Karpas-422 (cell line): Measurements from ENCODE around the gene MIA. TPM values are rescaled to one million over a fixed set of nuclear protein-coding genes. Genes with fewer than 3 reads are reported as not detected.
"Not testable (repeated sequence)": the region's sequence is repeated elsewhere in the genome, so short reads cannot be mapped to it uniquely, and the experiment has no call there.

Experiments
- DNase-seq: peaks from one replicate; pipeline ENCODE4 v3.0.0-alpha.2; 2015
- H2AFZ ChIP-seq: fragments of 200-600 bp; sonication (generic); 2 replicates; pipeline ENCODE4 v1.6.1; 2014; ENCODE audit warnings: antibody characterized with exemption, low read length, mixed read lengths
- H3K27ac ChIP-seq: fragments of 200-600 bp; sonication (generic); 2 replicates; pipeline ENCODE4 v1.5.1; 2014; ENCODE audit warnings: mild to moderate bottlenecking, low read length, moderate library complexity
- H3K27me3 ChIP-seq: fragments of 200-600 bp; sonication (generic); 2 replicates; pipeline ENCODE4 v1.6.1; 2014; ENCODE audit warnings: low read length, mixed read lengths
- H3K36me3 ChIP-seq: fragments of 200-600 bp; sonication (generic); 2 replicates; pipeline ENCODE4 v1.6.1; 2014; ENCODE audit warnings: low read length, mixed read lengths; ENCODE audit not compliant: insufficient read depth
- H3K4me1 ChIP-seq: fragments of 200-600 bp; sonication (generic); 2 replicates; pipeline ENCODE4 v1.6.1; 2014; ENCODE audit warnings: mild to moderate bottlenecking, low read length, mixed read lengths
- H3K4me2 ChIP-seq: fragments of 200-600 bp; sonication (generic); 2 replicates; pipeline ENCODE4 v1.6.1; 2014; ENCODE audit warnings: low read length, low read depth, mild to moderate bottlenecking; ENCODE audit not compliant: poor library complexity, severe bottlenecking
- H3K4me3 ChIP-seq: fragments of 200-600 bp; sonication (generic); 2 replicates; pipeline ENCODE4 v1.5.1; 2014; ENCODE audit warnings: mild to moderate bottlenecking, antibody characterized with exemption, low read length, mixed read lengths
- H3K79me2 ChIP-seq: fragments of 200-600 bp; sonication (generic); 2 replicates; pipeline ENCODE4 v1.6.1; 2014; ENCODE audit warnings: mild to moderate bottlenecking, low read length, mixed read lengths
- H3K9ac ChIP-seq: fragments of 200-600 bp; sonication (generic); 2 replicates; pipeline ENCODE4 v1.6.0; 2014; ENCODE audit warnings: low read length
- H3K9me2 ChIP-seq: fragments of 200-600 bp; sonication (generic), shearing (Covaris generic); replicated peaks from 2 replicates; pipeline ENCODE4 v1.6.0; 2014; ENCODE audit warnings: mild to moderate bottlenecking, low read length, moderate library complexity; ENCODE audit not compliant: insufficient read depth
- H3K9me3 ChIP-seq: fragments of 300-700, 200-600 bp; sonication (generic); 2 replicates; pipeline ENCODE4 v1.6.1; 2014; ENCODE audit warnings: low read length, mixed read lengths
- H4K20me1 ChIP-seq: fragments of 200-600 bp; sonication (generic); 2 replicates; pipeline ENCODE4 v1.6.1; 2014; ENCODE audit warnings: mild to moderate bottlenecking, antibody characterized with exemption, low read length, low read depth; ENCODE audit not compliant: insufficient read depth
- total RNA-seq: library from RNA; depleted of rRNA; stranded (reverse); fragments of >200 nt; shearing (Covaris generic); gene quantifications from 2 replicates; pipeline ENCODE4 v1.2.3, GENCODE V29; 2014; ENCODE audit warnings: low replicate concordance

The MIA gene
- total RNA-seq, 1 experiment from 2014 or later, result not detected

- no peaks in the 10 kb centered on the region for H3K9me3 ChIP-seq
- H3K27me3 ChIP-seq, result no peaks in the 10 kb centered on the region
- peaks cover 6% of the 10 kb centered on the region for H3K4me1 ChIP-seq
- H3K9me2 ChIP-seq, result no peaks in the 10 kb centered on the region
- no peak overlapping the region for H3K27ac ChIP-seq
- H3K4me2 ChIP-seq, result peak overlapping the region; percentile 23
- no peak overlapping the region for H2AFZ ChIP-seq
- peaks cover 16% of the 10 kb centered on the region; the same call in 1 of the 2 replicates for H4K20me1 ChIP-seq
- peaks cover 4% of the 10 kb centered on the region; the same call in 1 of the 2 replicates for H3K36me3 ChIP-seq
- DNase-seq, result no peak
- no peaks in the 10 kb centered on the region; the same call in 1 of the 2 replicates for H3K79me2 ChIP-seq
- no peak overlapping the region for H3K9ac ChIP-seq
- H3K4me3 ChIP-seq, result no peak overlapping the region
Observed at GRCh38 chr19:40811478-40812341, 36.4 kb downstream of the MIA start.

GRCh38 chr19:40812571-40812970, 37.2 kb downstream of the MIA start:
- not testable (repeated sequence) for H2AFZ ChIP-seq, H3K4me2 ChIP-seq, H3K9ac ChIP-seq, H3K36me3 ChIP-seq, H3K9me2 ChIP-seq, H3K9me3 ChIP-seq, H3K27ac ChIP-seq, H3K4me1 ChIP-seq, H3K79me2 ChIP-seq, H3K27me3 ChIP-seq, DNase-seq, H3K4me3 ChIP-seq
- peaks cover 15% of the 10 kb centered on the region; the same call in 1 of the 2 replicates for H4K20me1 ChIP-seq

- Histone ChIP-seq H3K4me3 (no peak overlapping the region), H3K9ac (no peak overlapping the region), H3K27me3 (no peaks in the 10 kb centered on the region), H3K79me2 (no peaks in the 10 kb centered on the region), H3K4me1 (peaks cover 5% of the 10 kb centered on the region), H3K27ac (no peak overlapping the region), H3K4me2 (no peak overlapping the region), H3K9me2 (no peaks in the 10 kb centered on the region), H2AFZ (no peak overlapping the region), H3K9me3 (no peaks in the 10 kb centered on the region), H4K20me1 (peaks cover 9% of the 10 kb centered on the region; the same call in 1 of the 2 replicates), H3K36me3 (0 out of 2 replicates have a peak, but pooled peaks cover 4% of the 10 kb centered on the region)
- DNase-seq, result no peak
Observed at GRCh38 chr19:40813182-40813581, 37.9 kb downstream of the MIA start.

- H3K79me2 ChIP-seq, result no peaks in the 10 kb centered on the region
- no peaks in the 10 kb centered on the region for H3K9me3 ChIP-seq
- H3K9me2 ChIP-seq, result no peaks in the 10 kb centered on the region
- H3K9ac ChIP-seq, result no peak overlapping the region
- H3K4me2 ChIP-seq, result no peak overlapping the region
- H3K27ac ChIP-seq, result no peak overlapping the region
- H2AFZ ChIP-seq, result no peak overlapping the region
- no peak for DNase-seq
- H3K4me1 ChIP-seq, result peaks cover 14% of the 10 kb centered on the region
- no peak overlapping the region for H3K4me3 ChIP-seq
- H3K27me3 ChIP-seq, result no peaks in the 10 kb centered on the region
- no peaks in the 10 kb centered on the region for H3K36me3 ChIP-seq
- peaks cover 6% of the 10 kb centered on the region; the same call in 1 of the 2 replicates for H4K20me1 ChIP-seq
Observed at GRCh38 chr19:40815223-40815622, 39.9 kb downstream of the MIA start.

GRCh38 chr19:40818480-40819399, 43.4 kb downstream of the MIA start:
- Histone ChIP-seq H2AFZ (peak overlapping the region; percentile 60; the same call in 1 of the 2 replicates), H3K9ac (peak overlapping the region; percentile 54)

GRCh38 chr19:40819479-40820234, 44.3 kb downstream of the MIA start:
- not testable (repeated sequence) for H3K4me2 ChIP-seq, H2AFZ ChIP-seq, H4K20me1 ChIP-seq, H3K27ac ChIP-seq, H3K36me3 ChIP-seq, H3K9ac ChIP-seq, H3K27me3 ChIP-seq, H3K9me2 ChIP-seq, H3K79me2 ChIP-seq, H3K4me3 ChIP-seq, H3K9me3 ChIP-seq
- DNase-seq, result peak; percentile 73
- peaks cover 22% of the 10 kb centered on the region for H3K4me1 ChIP-seq

More at GRCh38 chr19:40818480-40819399, 43.4 kb downstream of the MIA start:
- H3K27me3 ChIP-seq, H3K9me2 ChIP-seq, H3K9me3 ChIP-seq, H4K20me1 ChIP-seq, H3K27ac ChIP-seq, H3K79me2 ChIP-seq, H3K36me3 ChIP-seq: not testable (repeated sequence)
- DNase-seq, result peak; percentile 84
- peaks cover 22% of the 10 kb centered on the region for H3K4me1 ChIP-seq
- peak overlapping the region; percentile 53; the same call in 1 of the 2 replicates for H3K4me3 ChIP-seq
- peak overlapping the region; percentile 54 for H3K4me2 ChIP-seq

GRCh38 chr19:40822161-40822560, 46.8 kb downstream of the MIA start:
- H3K9me2 ChIP-seq, result no peaks in the 10 kb centered on the region
- H3K27me3 ChIP-seq, result no peaks in the 10 kb centered on the region
- H3K79me2 ChIP-seq, result no peaks in the 10 kb centered on the region
- no peak overlapping the region for H2AFZ ChIP-seq
- peaks cover 22% of the 10 kb centered on the region for H3K4me1 ChIP-seq
- no peak overlapping the region for H3K9ac ChIP-seq
- H3K4me2 ChIP-seq, result no peak overlapping the region
- H3K4me3 ChIP-seq, result no peak overlapping the region
- H3K36me3 ChIP-seq, result no peaks in the 10 kb centered on the region
- no peak for DNase-seq
- H4K20me1 ChIP-seq, result no peaks in the 10 kb centered on the region
- H3K27ac ChIP-seq, result no peak overlapping the region
- H3K9me3 ChIP-seq, result no peaks in the 10 kb centered on the region
